ENCODE results near the gene MAB21L1. TPM values are rescaled to one million over a fixed set of nuclear protein-coding genes. Genes with fewer than 3 reads are reported as not detected.

The MAB21L1 gene
- total RNA-seq, 1 experiment from 2014 or later = not detected

DNA sequence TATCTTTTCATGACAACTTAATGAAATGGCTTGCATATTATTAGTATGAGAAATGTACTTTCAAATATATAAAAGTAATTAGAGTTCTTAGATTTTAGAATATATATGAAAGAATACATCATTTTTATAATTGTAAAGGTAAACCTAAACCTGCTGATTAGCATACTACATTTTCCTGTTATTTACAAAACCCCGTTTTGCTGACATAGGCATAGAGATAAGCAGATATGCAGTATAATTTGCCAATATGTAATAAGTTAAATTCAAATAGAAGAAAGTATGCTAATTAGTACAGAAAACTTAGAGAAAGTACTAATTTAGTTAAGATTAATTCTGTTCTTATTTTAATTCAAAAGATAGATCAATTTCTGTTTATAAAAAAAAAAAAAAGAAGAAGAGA, 21.5 kb downstream of the MAB21L1 start:
- Histone ChIP-seq H4K5ac (ENCODE audit: insufficient read length, low read depth, low read length) (no peak overlapping the region), H3K79me1 (ENCODE audit: insufficient read depth, low read depth, low read length, poor library complexity, severe bottlenecking) (no peaks in the 10 kb centered on the region), H3K9ac (ENCODE audit: extremely low read depth, insufficient read length, low read length) (no peak overlapping the region), H2AFZ (ENCODE audit: low read length) (no peak overlapping the region), H2BK15ac (ENCODE audit: low read depth, low read length) (no peak overlapping the region), H3K23ac (ENCODE audit: insufficient read length, low read depth, low read length) (no peak overlapping the region), H2BK5ac (ENCODE audit: insufficient read length, low read length) (no peak overlapping the region), H3K56ac (ENCODE audit: insufficient read length, low read depth, low read length) (no peak overlapping the region), H3K27me3 (ENCODE audit: insufficient read depth, low read length) (no peaks in the 10 kb centered on the region), H2BK20ac (ENCODE audit: low read depth, low read length, poor library complexity, severe bottlenecking) (no peak overlapping the region), H2AK5ac (ENCODE audit: insufficient read length, low read length) (no peak overlapping the region), H3K79me2 (ENCODE audit: insufficient read depth, low read length) (no peaks in the 10 kb centered on the region), H3K4me2 (ENCODE audit: insufficient read depth, insufficient read length, low read length) (no peak overlapping the region), H3K9me3 (ENCODE audit: control insufficient read depth, low read depth, low read length) (no peaks in the 10 kb centered on the region), H3K14ac (ENCODE audit: insufficient read depth, low read length) (no peak overlapping the region), H3K4me1 (ENCODE audit: insufficient read depth, low read length) (no peaks in the 10 kb centered on the region), H4K91ac (ENCODE audit: insufficient read length, low read depth, low read length) (no peak overlapping the region), H3K18ac (ENCODE audit: insufficient read length, low read depth, low read length) (no peak overlapping the region), H3K23me2 (ENCODE audit: insufficient read length, low read depth, low read length, poor library complexity, severe bottlenecking) (no peaks in the 10 kb centered on the region), H2BK12ac (ENCODE audit: insufficient read length, low read depth, low read length) (no peak overlapping the region), H3T11ph (ENCODE audit: low read length) (no peak overlapping the region), H3K27ac (ENCODE audit: insufficient read length, low read depth, low read length) (no peak overlapping the region), H4K8ac (replicated peaks; ENCODE audit: insufficient read length, low read depth, low read length) (no peak overlapping the region), H3K4ac (ENCODE audit: low read depth, low read length) (no peak overlapping the region), H4K20me1 (ENCODE audit: control insufficient read depth, insufficient read depth, insufficient read length) (no peaks in the 10 kb centered on the region), H2BK120ac (ENCODE audit: low read depth, low read length, poor library complexity, severe bottlenecking) (no peak overlapping the region)
- Mint-ChIP-seq H3K4me1 (no peaks in the 10 kb centered on the region), H3K9me3 (no peaks in the 10 kb centered on the region), H3K36me3 (ENCODE audit: insufficient read depth in 1 of 3, low read depth in 3 of 3) (no peaks in the 10 kb centered on the region; a peak in 1 of 7 replicates), H3K27me3 (ENCODE audit: low read depth) (no peaks in the 10 kb centered on the region), H3K27ac (no peak overlapping the region), H3K4me3 (no peak overlapping the region)
- DNase-seq = no peak
- WGBS (ENCODE audit: extremely low coverage, insufficient read length, low lambda C conversion rate) = no CpG with 5 or more reads among the region's 1 CpG
- TF ChIP-seq, protein P1, sequence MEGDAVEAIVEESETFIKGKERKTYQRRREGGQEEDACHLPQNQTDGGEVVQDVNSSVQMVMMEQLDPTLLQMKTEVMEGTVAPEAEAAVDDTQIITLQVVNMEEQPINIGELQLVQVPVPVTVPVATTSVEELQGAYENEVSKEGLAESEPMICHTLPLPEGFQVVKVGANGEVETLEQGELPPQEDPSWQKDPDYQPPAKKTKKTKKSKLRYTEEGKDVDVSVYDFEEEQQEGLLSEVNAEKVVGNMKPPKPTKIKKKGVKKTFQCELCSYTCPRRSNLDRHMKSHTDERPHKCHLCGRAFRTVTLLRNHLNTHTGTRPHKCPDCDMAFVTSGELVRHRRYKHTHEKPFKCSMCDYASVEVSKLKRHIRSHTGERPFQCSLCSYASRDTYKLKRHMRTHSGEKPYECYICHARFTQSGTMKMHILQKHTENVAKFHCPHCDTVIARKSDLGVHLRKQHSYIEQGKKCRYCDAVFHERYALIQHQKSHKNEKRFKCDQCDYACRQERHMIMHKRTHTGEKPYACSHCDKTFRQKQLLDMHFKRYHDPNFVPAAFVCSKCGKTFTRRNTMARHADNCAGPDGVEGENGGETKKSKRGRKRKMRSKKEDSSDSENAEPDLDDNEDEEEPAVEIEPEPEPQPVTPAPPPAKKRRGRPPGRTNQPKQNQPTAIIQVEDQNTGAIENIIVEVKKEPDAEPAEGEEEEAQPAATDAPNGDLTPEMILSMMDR (conservative IDR thresholded peaks at IDR 0.05) = no peak

Data from H9 (cell line).